KMS-11 (cell line): ENCODE results near the gene PMF1.

Source experiments
- H2AFZ ChIP-seq: fragments of 200-600 bp; sonication (generic); 2 replicates; pipeline ENCODE4 v1.6.1; 2016; ENCODE audit warnings: antibody characterized with exemption, mixed run types, low read depth
- H3K27ac ChIP-seq: fragments of 200-600 bp; sonication (generic); 2 replicates; pipeline ENCODE4 v1.6.1; 2016; ENCODE audit warnings: mild to moderate bottlenecking, mixed run types
- H3K27me3 ChIP-seq: fragments of 200-600 bp; sonication (generic); 2 replicates; pipeline ENCODE4 v1.6.1; 2017; ENCODE audit warnings: mild to moderate bottlenecking, low read depth, mixed run types, moderate library complexity; ENCODE audit not compliant: insufficient read depth
- H3K36me3 ChIP-seq: fragments of 200-600 bp; sonication (generic); 2 replicates; pipeline ENCODE4 v1.6.1; 2017; ENCODE audit warnings: mild to moderate bottlenecking, mixed run types; ENCODE audit not compliant: insufficient read depth
- H3K4me1 ChIP-seq: fragments of 200-600 bp; sonication (generic); 2 replicates; pipeline ENCODE4 v1.6.1; 2016; ENCODE audit warnings: mild to moderate bottlenecking, low read depth, mixed run types; ENCODE audit not compliant: poor library complexity, severe bottlenecking
- H3K4me2 ChIP-seq: fragments of 200-600 bp; sonication (generic); 2 replicates; pipeline ENCODE4 v1.7.0; 2016; ENCODE audit warnings: mild to moderate bottlenecking, mixed run types
- H3K4me3 ChIP-seq: fragments of 200-600 bp; sonication (generic); IDR thresholded peaks from 2 replicates; pipeline ENCODE4 v1.6.1; 2017; ENCODE audit warnings: low read depth, low read length, mixed read lengths; ENCODE audit not compliant: insufficient read depth
- H3K79me2 ChIP-seq: fragments of 200-600 bp; sonication (generic); 2 replicates; pipeline ENCODE4 v1.6.1; 2016; ENCODE audit warnings: low read depth, mixed run types; ENCODE audit not compliant: insufficient read depth
- H3K9ac ChIP-seq: fragments of 200-600 bp; sonication (generic); 2 replicates; pipeline ENCODE4 v1.6.1; 2016; ENCODE audit warnings: mild to moderate bottlenecking, mixed run types
- H4K20me1 ChIP-seq: fragments of 200-600 bp; sonication (generic); 2 replicates; pipeline ENCODE4 v1.6.1; 2016; ENCODE audit warnings: mild to moderate bottlenecking, mixed run types; ENCODE audit not compliant: insufficient read depth
- TF ChIP-seq, protein P1 (sequence below): fragments of 200-600 bp; sonication (generic); conservative IDR thresholded peaks from 2 replicates; pipeline ENCODE4 v1.6.1; 2017; ENCODE audit warnings: low read depth, mild to moderate bottlenecking, antibody characterized with exemption, low read length, moderate library complexity, mixed read lengths

The PMF1 gene

DNA sequence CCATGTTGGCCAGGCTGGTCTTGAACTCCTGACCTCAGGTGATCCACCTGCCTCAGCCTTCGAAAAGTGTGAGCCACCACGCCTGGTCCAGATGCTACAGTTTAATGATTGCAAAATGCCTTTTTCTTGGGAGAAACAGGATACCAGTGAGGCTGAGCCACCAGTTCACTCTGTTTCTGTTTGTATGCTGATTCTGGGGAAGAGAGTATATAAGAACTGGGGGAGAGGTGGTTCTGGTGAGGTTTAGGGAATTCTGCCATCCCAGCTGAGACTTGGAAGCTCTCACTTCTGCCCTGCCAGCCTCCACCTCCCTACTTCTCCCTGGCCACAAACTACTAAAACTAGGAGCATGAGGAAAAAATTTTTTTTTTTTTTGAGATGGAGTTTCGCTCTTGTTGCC, 8.1 kb upstream of the PMF1 start:
- Histone ChIP-seq H3K4me1 (no peaks in the 10 kb centered on the region), H3K27ac (no peak overlapping the region), H3K36me3 (peaks cover 6% of the 10 kb centered on the region; the same call in 1 of the 2 replicates), H3K4me2 (no peak overlapping the region), H2AFZ (no peak overlapping the region), H3K79me2 (peaks cover 13% of the 10 kb centered on the region; the same call in 1 of the 2 replicates), H3K9ac (no peak overlapping the region), H4K20me1 (0 out of 2 replicates have a peak, but pooled peaks cover 3% of the 10 kb centered on the region), H3K4me3 (no peak overlapping the region), H3K27me3 (no peaks in the 10 kb centered on the region)
- TF ChIP-seq, protein P1, sequence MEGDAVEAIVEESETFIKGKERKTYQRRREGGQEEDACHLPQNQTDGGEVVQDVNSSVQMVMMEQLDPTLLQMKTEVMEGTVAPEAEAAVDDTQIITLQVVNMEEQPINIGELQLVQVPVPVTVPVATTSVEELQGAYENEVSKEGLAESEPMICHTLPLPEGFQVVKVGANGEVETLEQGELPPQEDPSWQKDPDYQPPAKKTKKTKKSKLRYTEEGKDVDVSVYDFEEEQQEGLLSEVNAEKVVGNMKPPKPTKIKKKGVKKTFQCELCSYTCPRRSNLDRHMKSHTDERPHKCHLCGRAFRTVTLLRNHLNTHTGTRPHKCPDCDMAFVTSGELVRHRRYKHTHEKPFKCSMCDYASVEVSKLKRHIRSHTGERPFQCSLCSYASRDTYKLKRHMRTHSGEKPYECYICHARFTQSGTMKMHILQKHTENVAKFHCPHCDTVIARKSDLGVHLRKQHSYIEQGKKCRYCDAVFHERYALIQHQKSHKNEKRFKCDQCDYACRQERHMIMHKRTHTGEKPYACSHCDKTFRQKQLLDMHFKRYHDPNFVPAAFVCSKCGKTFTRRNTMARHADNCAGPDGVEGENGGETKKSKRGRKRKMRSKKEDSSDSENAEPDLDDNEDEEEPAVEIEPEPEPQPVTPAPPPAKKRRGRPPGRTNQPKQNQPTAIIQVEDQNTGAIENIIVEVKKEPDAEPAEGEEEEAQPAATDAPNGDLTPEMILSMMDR: no peak

DNA sequence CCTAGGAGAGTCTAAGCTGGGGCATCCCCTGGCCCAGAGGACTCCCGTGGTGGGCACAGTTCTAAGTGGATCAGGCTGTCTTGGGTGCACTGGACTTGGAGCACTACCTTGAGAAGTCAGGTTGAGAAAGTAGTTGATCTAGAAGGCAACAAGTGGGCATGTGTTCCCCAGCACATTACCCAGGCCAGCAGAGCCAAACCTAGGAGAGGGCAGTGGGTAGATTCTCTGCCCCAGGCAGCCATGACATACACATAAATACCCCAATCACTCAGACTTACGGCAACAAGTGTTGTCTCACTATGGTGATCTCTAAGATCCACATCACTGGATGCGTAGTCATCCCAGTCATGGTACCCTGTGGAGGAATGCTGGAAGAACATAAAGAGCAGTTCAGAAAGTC, 1.6 kb upstream of the PMF1 start:
- peaks cover 18% of the 10 kb centered on the region for H3K4me1 ChIP-seq
- H4K20me1 ChIP-seq: no peaks in the 10 kb centered on the region
- H3K27me3 ChIP-seq: no peaks in the 10 kb centered on the region
- no peak overlapping the region for H3K27ac ChIP-seq
- H2AFZ ChIP-seq: no peak overlapping the region
- TF ChIP-seq, protein P1: no peak
- no peak overlapping the region for H3K4me2 ChIP-seq
- H3K9ac ChIP-seq: no peak overlapping the region
- H3K79me2 ChIP-seq: peaks cover 20% of the 10 kb centered on the region; the same call in 1 of the 2 replicates
- H3K36me3 ChIP-seq: peaks cover 6% of the 10 kb centered on the region; the same call in 1 of the 2 replicates
- no peak overlapping the region for H3K4me3 ChIP-seq

DNA sequence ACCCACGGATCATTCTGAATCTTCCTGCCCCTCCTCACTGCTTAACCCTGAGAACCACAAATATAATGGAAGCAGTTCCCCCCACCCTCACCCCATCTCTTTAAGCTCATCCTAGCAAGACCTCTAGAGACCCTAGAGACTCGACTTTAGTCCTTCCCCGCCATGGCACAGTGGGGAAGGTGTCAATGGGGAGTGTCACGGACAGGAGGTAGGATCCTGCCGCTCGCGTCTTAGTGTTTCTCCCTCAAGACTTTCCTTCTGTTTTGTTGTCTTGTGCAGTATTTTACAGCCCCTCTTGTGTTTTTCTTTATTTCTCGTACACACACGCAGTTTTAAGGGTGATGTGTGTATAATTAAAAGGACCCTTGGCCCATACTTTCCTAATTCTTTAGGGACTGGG, 677 bp upstream of the PMF1 start:
- H3K27me3 ChIP-seq: no peaks in the 10 kb centered on the region
- peaks cover 19% of the 10 kb centered on the region for H3K4me1 ChIP-seq
- peak overlapping the region; percentile 75 for H3K27ac ChIP-seq
- TF ChIP-seq, protein P1: no peak
- peak overlapping the region; percentile 72 for H2AFZ ChIP-seq
- no peaks in the 10 kb centered on the region for H3K36me3 ChIP-seq
- peak overlapping the region; percentile 70 for H3K4me2 ChIP-seq
- no peaks in the 10 kb centered on the region for H4K20me1 ChIP-seq
- H3K79me2 ChIP-seq: peaks cover 20% of the 10 kb centered on the region; the same call in 1 of the 2 replicates
- H3K4me3 ChIP-seq: peak overlapping the region; percentile 99
- H3K9ac ChIP-seq: peak overlapping the region; percentile 84; the same call in 1 of the 2 replicates

DNA sequence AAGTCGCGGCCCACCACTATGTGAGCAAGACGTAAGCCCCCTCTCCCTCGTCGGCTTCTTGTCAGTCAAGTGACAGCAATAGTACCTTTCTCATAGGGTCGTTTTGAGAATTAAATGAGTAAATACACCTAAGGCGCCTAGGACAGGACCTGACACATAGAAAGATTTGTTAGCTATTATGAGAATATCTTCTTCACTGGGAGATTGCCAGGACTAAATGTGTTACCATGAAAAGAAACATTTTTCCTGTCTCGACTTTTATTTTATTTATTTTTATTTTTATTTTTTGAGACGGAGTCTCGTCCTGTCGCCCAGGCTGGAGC, 798 bp downstream of the PMF1 start:
- no peaks in the 10 kb centered on the region for H4K20me1 ChIP-seq
- H3K79me2 ChIP-seq: peaks cover 20% of the 10 kb centered on the region; the same call in 1 of the 2 replicates
- H2AFZ ChIP-seq: peak overlapping the region; percentile 72
- no peaks in the 10 kb centered on the region for H3K36me3 ChIP-seq
- TF ChIP-seq, protein P1: no peak
- peak overlapping the region; percentile 70 for H3K4me2 ChIP-seq
- H3K27me3 ChIP-seq: no peaks in the 10 kb centered on the region
- H3K4me3 ChIP-seq: peak overlapping the region; percentile 99
- peak overlapping the region; percentile 84 for H3K9ac ChIP-seq
- H3K4me1 ChIP-seq: peaks cover 34% of the 10 kb centered on the region
- H3K27ac ChIP-seq: peak overlapping the region; percentile 75
